AG04450 (cell line): ENCODE data around the gene TRABD2A. TPM values are rescaled to one million over a fixed set of nuclear protein-coding genes. Genes with fewer than 3 reads are reported as not detected.
"Not testable (repeated sequence)": the region's sequence is repeated elsewhere in the genome, so short reads cannot be mapped to it uniquely, and the experiment has no call there.

Source experiments
- CTCF ChIA-PET: fragments of 300-600, 350-600 bp; formaldehyde crosslinking; extraction: SDS; loops from one replicate; lab custom pipeline; 2022; ENCODE audit warnings: antibody characterized with exemption, inconsistent platforms; lab: Charles Lee
- POLR2A ChIA-PET: fragments of 350-600 bp; formaldehyde crosslinking; extraction: SDS; loops from one replicate; lab custom pipeline; 2021; ENCODE audit warnings: antibody characterized with exemption, inconsistent platforms; lab: Yijun Ruan, JAX
- DNase-seq: peaks from one replicate; pipeline ENCODE4 v3.0.0-alpha.2; 2011; ENCODE audit warnings: low read depth, low spot score
- H3K27ac ChIP-seq: one replicate; pipeline ENCODE4 v1.5.1; 2012; ENCODE audit warnings: low read depth, low read length, control low read depth
- H3K27me3 ChIP-seq: one replicate; pipeline ENCODE4 v1.6.0; 2012; ENCODE audit warnings: low read length; ENCODE audit not compliant: control insufficient read depth, insufficient read depth
- H3K4me3 ChIP-seq: 2 replicates; pipeline ENCODE4 v1.5.1; 2011; ENCODE audit warnings: mild to moderate bottlenecking, low read depth, low read length, control low read depth
- H3K9me3 ChIP-seq: 2 replicates; pipeline ENCODE4 v1.5.1; 2012; ENCODE audit warnings: low read length; ENCODE audit not compliant: control insufficient read depth, insufficient read depth
- CTCF ChIP-seq: IDR thresholded peaks from 2 replicates; pipeline ENCODE4 v1.5.1; 2011; ENCODE audit warnings: low read depth, low read length, control low read depth, inconsistent platforms
- polyA plus RNA-seq: library from polyadenylated mRNA; depleted of rRNA; stranded (reverse); fragments of >200 nt; gene quantifications from 2 replicates; pipeline ENCODE4 v1.2.3, GENCODE V29; 2011

Gene TRABD2A
- polyA plus RNA-seq, 1 experiment: 30.2 TPM

GRCh38 chr2:84924173-84925106, 43.6 kb upstream of the TRABD2A start:
- Histone ChIP-seq H3K4me3 (no peak overlapping the region), H3K27me3 (no peaks in the 10 kb centered on the region), H3K27ac (no peak overlapping the region), H3K9me3 (no peaks in the 10 kb centered on the region; the same call in 1 of the 2 replicates)
- ChIA-PET POLR2A (interaction anchor here (1.7 kb wide), 1 partner anchor 47 kb away, joined by 6 read pairs; the partner anchor contains the start of gene KCMF1), CTCF (interaction anchor here (0.7 to 2.7 kb wide), 16 partner anchors 7 to 432 kb away, joined by 3 to 28 read pairs (median 10); no protein-coding TSS in a partner anchor)
- no peak for DNase-seq
- TF ChIP-seq CTCF: no peak

- H3K4me3 ChIP-seq: no peak overlapping the region
- no peaks in the 10 kb centered on the region for H3K27me3 ChIP-seq
- no peak overlapping the region for H3K27ac ChIP-seq
- DNase-seq: no peak
- no peaks in the 10 kb centered on the region; the same call in 1 of the 2 replicates for H3K9me3 ChIP-seq
- POLR2A ChIA-PET: no interaction called here
- no peak for TF ChIP-seq CTCF
- CTCF ChIA-PET: interaction anchor here (1.0 kb wide), 1 partner anchor 23 kb away, joined by 3 read pairs; no protein-coding TSS in a partner anchor
Measured at GRCh38 chr2:84923009-84923408, 42.1 kb upstream of the TRABD2A start.

- POLR2A ChIA-PET: interaction anchor here (0.7 to 2.8 kb wide), 4 partner anchors 12 to 39 kb away, joined by 3 to 45 read pairs (median 6); partner anchors contain the start of gene TMSB10
- CTCF ChIA-PET: no interaction called here
- H3K27ac ChIP-seq: peak overlapping the region; percentile 99
Measured at GRCh38 chr2:84919885-84920580, 39.1 kb upstream of the TRABD2A start.

GRCh38 chr2:84918430-84918829, 37.5 kb upstream of the TRABD2A start:
- H3K9me3 ChIP-seq: no peaks in the 10 kb centered on the region; the same call in 1 of the 2 replicates
- ChIA-PET CTCF (no interaction called here), POLR2A (interaction anchor here (0.7 to 2.8 kb wide), 2 partner anchors 10 to 13 kb away, joined by 3 to 45 read pairs; partner anchors contain the start of gene TMSB10)
- no peak for DNase-seq
- no peak for TF ChIP-seq CTCF
- no peaks in the 10 kb centered on the region for H3K27me3 ChIP-seq
- peak overlapping the region; percentile 99 for H3K27ac ChIP-seq
- no peak overlapping the region for H3K4me3 ChIP-seq

More at GRCh38 chr2:84919885-84920580, 39.1 kb upstream of the TRABD2A start:
- peak; percentile 93 for DNase-seq
- Histone ChIP-seq H3K4me3 (peak overlapping the region; percentile 27; the same call in 1 of the 2 replicates), H3K9me3 (no peaks in the 10 kb centered on the region; the same call in 1 of the 2 replicates), H3K27me3 (no peaks in the 10 kb centered on the region)
- no peak for TF ChIP-seq CTCF

GRCh38 chr2:84917821-84918220, 36.9 kb upstream of the TRABD2A start:
- not testable (repeated sequence) for H3K27ac ChIP-seq, H3K27me3 ChIP-seq, H3K4me3 ChIP-seq, DNase-seq, H3K9me3 ChIP-seq
- ChIA-PET CTCF (interaction anchor here (1.4 kb wide), 1 partner anchor 8 kb away, joined by 11 read pairs; no protein-coding TSS in a partner anchor), POLR2A (interaction anchor here (1.1 to 1.3 kb wide), 2 partner anchors 11 to 20 kb away, joined by 4 read pairs; no protein-coding TSS in a partner anchor)

GRCh38 chr2:84915675-84916074, 34.8 kb upstream of the TRABD2A start:
- H3K27ac ChIP-seq, POLR2A ChIA-PET, H3K4me3 ChIP-seq, DNase-seq, H3K27me3 ChIP-seq, H3K9me3 ChIP-seq, CTCF ChIA-PET: not testable (repeated sequence)
